GM18502 (cell line): ENCODE measurements around the gene LYPLA2.

ENCODE experiments used
- ATAC-seq: cut with Tn5 transposase; IDR thresholded peaks from one replicate; pipeline ENCODE4 v1.9.1; 2021; ENCODE audit warnings: mild to moderate bottlenecking; ENCODE audit not compliant: unreplicated experiment, poor library complexity

LYPLA2 gene

DNA sequence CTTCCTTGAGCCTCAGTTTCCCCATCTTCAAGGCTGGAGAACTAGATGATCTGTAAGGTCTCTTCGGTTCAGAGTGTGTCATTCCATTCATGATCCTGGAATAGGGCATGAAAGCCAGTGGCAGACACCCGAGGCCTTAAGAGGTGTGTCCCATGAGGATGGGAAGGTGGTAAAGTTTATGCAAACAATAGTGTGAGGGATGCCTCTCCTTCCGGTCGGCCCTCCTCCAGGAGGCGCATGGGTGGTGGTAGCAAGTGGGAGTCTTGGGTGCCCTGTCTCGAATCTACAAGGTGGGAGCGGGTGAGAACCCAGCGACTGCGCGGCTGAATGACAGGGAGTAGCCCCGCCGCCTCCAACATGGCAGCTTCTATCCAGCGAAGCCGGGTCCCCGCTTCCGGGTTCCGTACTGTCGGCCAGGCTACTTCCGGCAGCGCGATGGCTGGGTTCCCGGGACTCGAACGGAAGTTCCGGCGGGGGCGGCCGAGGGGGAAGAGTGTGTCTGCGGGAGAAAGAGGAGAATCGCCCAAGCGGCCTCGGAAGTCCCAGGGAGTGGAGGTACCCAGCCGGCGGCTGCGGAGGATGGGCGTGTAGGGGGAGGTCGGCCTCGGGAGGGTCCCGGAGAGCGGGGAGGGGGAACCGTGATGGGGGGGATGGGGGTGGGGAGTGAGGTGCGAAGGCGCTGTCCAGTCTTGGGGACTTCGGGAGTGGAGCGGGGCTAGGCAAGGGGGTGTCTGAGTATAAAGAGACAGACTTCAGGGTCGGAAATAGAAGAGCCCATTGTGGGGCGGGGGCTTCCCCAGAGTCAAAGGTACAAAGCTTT is at the start of gene LYPLA2:
LYPLA2 (plus strand) TSS at position 450 of the 820 bp plus-strand sequence. CDS start 1,538 bp downstream, outside the sequence.
- peak; percentile 79 for ATAC-seq

DNA sequence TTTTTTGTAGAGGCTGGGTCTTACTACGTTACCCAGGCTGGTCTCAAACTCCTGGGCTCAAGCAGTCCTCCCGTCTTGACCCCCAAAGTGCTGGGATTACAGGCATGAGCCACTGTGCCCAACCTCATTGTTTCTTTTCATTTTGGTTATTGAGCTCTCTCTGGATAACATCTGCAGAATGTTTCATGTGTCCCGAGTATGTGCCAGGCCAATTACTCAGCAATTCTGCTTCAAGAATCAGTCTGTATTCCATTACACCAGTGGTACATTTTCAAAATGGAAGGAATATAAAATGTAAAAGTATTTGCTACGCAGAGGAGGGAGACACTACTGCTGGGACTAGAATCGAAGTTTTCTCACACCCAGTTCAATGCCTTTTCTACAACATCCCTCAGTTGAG is 49.3 kb upstream of the LYPLA2 start:
- no peak for ATAC-seq

DNA sequence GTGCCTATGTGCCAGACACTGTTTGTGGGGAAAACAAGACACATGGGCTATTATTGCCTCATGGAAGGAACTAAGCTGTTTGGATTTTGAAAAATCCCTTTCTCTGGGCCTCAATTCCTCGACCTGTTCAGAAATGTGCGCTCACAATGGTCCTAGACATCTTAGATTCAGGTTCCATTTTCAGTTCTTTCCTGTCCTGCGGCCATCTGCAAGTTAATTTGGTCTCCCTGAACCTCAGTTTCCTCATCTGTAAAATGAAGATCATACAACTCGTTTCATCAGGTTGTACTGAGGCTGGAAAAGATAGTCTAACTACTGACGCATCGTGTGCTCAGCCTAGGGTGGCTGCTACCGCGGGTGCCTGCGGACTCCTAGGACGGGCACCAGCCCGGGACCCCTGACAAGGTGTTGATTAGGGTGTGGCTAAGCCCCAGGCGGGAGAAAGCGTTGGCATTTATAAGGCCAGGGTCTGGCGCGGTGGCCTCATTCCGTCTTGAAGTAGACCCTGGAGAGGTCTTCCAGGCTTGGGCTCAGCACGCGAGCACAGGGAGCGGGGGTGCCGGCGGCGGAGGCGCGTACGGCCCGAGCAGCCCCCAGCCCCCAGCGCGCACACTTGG is 48.2 kb upstream of the LYPLA2 start:
- ATAC-seq: peak; percentile 14

DNA sequence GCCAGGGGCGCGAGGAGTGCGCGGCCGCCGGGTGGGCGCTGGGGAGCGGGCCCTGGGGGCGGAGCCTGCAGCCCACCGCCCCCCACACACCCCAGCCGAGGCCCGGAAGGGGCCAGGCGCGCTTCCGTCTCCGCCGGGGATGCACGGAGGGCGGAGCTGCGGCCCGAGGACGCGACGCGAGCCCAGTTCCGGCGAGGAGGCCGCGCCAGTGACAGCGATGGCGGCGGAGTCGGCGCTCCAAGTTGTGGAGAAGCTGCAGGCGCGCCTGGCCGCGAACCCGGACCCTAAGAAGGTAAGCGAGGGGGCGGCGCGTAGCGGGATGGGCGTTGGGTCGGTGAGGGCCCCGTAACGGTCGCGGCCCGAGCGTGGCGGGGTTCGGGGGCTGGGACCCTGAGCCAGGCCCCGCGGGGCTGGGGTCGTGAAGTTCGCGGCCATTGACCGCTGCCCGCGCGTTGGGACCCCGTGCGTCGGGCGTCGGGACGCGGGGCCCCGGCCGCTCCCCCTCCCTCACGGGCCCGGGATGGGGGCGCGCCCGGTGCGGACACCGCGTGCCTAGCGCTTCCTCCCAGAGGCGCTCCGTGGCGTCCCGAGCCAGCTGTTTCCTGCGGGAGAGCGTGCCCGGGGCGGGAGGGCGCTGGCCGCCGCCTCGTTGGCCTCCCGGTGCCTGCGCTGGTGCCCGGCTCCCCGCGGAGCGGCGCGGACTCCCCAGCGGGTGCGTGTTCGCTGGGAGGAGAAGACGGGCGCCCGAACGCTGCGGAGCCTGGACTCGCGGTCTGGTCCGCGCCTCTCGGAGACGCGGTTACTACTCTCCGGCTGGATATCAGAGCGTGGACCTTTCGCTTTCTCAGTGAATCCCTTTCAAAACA is 47.4 kb upstream of the LYPLA2 start, which contains the start of gene ELOA:
ELOA (plus strand) TSS at position 185 of the 866 bp plus-strand sequence; CDS start at position 218, 33 bp downstream.
- ATAC-seq: peak; percentile 72

DNA sequence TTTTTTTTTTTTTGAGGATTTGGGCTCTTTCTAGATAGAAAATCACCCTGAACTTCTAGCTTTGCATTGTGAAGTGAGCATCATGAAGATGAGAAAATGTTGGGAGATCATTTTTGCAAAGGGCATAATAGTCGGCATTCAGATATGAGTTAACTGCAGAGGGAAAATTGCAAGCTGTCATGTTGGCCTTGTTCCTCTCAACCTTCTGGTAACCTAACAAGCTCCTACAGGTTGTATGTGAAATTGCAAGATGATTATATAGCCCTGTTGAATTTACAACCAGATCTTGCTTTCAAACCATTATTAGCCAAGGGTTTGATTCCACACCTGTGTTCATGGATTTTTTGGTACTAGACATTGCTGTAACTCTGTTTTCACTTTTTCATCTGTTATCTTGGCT is 45.4 kb upstream of the LYPLA2 start:
- no peak for ATAC-seq

DNA sequence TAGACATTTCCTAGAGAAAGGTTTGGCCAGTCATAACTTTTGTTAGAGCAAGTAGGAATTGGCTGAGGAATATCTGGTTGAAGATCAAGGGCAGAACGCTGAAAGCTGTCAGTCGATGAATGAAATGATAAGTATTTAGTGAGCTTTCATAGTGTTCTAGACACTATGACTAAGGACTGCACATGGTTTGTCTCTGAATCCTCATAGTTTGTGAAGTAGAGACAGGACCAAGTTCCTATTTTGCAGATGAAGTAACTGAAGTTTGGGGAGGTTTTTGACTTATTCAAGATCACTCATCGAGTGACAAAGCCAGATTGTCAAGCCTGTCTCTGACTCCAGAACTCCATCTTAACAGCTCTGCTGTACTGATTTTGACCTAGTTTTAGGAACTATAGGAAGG is 42.9 kb upstream of the LYPLA2 start:
- no peak for ATAC-seq

DNA sequence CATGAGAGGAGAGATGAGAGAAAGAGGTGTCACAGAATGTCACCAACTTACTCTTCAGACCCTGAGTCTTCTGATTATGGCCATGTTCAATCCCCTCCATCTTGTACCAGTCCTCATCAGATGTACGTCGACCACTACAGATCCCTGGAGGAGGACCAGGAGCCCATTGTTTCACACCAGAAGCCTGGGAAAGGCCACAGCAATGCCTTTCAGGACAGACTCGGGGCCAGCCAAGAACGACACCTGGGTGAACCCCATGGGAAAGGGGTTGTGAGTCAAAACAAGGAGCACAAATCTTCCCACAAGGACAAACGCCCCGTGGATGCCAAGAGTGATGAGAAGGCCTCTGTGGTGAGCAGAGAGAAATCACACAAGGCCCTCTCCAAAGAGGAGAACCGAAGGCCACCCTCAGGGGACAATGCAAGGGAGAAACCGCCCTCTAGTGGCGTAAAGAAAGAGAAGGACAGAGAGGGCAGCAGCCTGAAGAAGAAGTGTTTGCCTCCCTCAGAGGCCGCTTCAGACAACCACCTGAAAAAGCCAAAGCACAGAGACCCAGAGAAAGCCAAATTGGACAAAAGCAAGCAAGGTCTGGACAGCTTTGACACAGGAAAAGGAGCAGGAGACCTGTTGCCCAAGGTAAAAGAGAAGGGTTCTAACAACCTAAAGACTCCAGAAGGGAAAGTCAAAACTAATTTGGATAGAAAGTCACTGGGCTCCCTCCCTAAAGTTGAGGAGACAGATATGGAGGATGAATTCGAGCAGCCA is 39.7 kb upstream of the LYPLA2 start:
- no peak for ATAC-seq

DNA sequence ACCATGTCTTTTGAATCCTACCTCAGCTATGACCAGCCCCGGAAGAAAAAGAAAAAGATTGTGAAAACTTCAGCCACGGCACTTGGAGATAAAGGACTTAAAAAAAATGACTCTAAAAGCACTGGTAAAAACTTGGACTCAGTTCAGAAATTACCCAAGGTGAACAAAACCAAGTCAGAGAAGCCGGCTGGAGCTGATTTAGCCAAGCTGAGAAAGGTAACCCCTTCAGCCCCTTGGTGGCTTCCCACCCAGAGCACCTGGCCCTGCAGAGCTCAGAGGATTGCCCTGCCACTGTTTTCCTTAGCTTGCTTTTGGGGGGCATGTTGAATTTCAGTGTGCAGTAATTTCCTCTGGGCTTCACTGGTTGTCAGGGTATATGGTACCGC is 39.1 kb upstream of the LYPLA2 start:
- no peak for ATAC-seq

DNA sequence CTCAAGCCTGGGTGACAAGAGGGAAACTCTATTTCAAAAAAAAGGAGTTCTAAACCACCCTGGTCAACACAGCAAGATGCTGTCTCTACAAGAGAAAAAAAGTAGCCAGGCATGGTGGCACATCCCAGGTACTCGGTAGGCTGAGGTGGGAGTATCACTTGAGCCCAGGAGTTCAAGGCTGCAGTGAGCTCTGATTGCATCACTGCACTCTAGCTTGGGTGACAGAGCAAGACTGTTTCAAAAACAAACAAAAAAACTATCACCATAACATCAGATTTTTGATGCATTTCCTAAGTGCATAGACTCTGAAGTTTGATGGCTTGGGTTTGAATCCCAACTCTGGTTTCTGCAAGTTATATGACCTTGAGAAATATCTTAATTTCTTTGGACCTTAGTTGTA is 38.0 kb upstream of the LYPLA2 start:
- no peak for ATAC-seq

DNA sequence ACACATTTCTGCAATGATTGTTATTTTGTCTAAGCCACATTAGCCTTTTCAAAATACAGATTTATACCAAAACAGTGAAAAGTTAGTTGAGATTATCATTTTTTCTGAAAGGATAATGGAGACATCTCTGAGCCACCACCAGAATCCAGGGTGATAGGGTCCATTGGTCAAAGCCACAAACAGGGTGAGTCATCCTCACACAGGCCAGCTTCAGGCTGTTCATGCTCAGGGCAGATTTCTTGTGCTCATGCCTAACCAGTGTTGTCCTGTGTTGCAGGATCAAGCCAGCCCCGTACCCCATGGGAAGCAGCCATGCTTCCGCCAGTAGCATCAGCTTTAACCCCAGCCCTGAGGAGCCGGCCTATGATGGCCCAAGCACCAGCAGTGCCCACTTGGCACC is 34.3 kb upstream of the LYPLA2 start:
- ATAC-seq: no peak

DNA sequence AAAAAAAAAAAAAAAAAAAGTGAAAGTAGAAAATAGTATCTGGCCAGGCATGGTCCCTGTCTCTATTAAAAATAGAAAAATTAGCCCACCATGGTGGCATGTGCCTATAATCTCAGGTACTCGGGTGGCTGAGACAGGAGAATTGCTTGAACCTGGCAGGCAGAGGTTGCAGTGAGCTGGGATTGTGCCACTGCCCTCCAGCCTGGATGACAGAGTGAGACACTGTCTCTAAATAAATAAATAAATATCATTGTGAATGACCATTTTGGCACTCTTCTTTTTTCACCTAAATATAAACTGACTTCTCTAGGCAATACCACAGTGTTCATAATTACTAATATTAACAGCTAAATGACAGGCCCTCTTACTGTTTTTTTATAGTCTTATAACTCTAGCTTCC is 33.1 kb upstream of the LYPLA2 start:
- no peak for ATAC-seq

DNA sequence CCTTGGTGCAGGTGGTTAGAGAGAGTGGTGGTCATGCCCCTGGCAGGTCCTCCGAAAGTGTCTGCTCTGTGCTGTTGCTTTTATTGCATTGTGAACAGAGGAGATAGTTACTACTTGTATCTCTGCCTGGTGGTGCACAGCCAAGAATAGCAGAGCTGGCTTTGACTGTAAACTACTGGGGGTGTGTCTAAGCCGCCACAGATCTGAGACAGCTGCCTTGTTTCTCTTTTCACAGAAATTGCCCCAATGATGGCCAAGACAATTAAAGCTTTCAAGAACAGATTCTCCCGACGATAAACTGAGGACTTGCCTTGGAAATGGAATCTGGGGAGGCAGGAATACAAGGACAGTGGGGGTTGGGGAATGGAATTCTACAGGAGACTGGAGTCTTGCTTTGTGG is 31.7 kb upstream of the LYPLA2 start:
- no peak for ATAC-seq

DNA sequence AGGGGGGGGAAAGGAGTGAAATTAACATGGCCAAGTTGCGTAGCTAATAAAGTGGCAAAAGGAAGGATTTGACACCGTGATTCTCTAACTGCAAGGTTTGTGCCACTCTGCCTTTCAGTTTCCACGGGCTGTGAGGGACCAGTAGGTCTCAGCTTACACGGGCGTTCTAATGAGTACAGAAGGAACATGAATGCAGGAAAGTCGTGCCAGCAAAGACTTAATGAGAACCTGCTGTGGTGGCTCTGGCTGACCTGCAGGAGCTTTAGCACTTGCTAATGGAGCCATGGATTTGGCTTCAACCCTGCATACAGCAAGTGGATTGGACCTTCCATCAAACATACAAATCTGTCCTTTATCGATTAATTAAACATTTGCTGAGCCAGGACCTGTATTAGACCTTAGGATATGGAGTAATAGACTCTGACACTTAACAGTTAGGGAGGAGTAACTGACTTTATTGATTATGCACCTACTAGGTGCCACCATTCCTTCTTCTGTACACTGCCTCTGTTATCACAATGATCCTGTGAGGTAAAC is 27.8 kb upstream of the LYPLA2 start:
- no peak for ATAC-seq

DNA sequence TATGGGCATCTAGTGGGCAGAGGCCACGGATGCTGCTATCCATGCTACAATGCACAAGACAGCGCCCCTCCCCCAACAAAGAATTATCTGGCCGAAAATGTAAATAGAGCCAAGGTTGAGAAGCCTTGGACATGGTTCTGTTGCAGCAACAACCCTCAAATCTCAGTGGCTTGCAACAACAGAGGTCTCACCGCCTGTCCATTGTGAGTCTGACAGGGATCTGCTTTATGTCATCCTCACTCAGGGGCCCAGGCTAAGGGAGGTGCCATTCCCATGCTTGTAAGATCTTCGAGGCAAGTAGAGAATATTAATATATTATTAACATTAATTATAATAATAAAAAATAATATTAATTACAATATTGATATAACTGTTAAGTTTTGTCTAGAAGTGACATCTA is 22.2 kb upstream of the LYPLA2 start:
- no peak for ATAC-seq

DNA sequence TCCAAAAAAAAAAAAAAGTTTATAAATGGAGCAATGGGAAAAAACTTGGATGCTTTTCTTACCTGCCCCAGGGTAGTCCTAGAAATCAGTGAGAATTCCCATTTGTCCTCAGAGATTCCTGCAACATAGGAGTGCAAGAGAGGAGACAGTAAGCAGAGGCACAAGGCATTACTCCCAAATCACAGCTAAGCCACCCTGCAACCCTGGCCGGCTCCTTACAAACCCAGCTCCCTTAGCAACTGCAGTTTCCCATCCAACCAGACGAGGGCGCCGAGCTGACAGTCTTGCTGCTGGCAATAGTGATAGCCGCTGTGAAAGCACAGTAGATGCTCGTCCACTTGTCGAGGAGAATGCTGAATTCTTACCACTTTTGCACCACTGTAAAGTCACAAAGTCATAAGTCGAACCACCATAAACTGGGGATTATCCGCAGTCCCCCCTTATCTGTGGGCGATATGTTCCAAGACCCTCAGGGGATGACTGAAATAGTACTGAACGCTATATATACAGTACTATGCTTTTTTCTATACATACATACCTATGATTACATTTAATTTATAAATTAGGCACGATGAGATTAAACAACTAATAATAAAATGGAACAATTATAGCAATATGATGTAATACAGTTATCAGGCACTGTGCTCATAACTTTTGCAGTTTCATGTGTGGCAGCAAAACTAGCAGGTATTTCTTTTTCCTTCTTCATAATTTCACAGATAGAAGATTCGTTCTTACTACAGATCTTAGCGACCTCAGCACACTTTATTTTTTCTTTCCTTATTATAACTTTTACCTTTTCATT is 18.7 kb upstream of the LYPLA2 start:
- ATAC-seq: no peak

DNA sequence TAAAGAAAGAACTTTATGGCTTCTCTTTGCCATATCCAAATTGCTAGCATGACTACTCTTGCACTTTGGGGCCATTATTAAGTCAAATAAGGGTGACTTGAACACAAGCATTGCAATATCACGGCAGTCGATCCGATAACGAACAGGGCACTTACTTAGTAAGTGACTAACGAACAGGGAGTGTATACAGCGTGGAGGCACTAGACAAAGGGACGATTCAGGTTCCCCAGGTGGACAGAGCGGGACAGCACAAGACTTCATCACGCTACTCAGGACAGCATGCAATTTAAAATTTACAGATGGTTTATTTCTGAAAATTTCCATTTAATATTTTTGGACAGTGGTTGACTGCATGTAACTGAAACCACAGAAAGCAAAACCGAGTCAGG is 18.1 kb upstream of the LYPLA2 start:
- no peak for ATAC-seq

DNA sequence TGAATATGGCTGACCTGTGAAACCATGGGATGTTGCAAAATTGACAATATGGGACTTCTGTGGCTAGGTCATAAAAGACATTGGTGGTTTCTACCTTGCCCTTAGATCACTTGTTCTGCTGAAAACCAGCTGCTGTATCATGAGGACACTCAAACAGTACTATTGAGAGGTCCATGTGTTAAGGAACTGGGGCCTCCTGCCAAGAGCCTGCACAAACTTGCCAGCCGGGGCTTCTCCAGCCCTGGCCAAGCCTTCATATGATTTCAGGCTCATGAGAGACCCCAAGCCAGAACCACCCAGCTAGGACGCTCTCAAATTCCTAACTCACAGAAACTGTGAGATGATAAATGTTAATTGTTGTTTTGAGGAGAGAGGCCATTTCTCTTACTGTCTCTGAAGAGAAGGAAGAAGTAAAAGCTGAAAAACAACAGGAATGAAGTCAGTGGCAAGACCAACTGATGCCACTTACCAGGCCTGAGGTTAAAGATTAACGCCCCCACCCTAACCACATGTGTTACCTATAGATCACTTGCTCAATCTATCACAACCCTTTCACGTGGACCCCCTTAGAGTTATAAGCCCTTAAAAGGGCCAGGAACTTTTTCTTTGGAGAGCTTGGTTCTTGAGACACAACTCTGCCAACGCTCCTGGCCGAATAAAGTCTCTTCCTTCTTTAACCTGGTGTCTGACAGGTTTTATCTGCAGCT is 16.6 kb upstream of the LYPLA2 start:
- ATAC-seq: no peak

DNA sequence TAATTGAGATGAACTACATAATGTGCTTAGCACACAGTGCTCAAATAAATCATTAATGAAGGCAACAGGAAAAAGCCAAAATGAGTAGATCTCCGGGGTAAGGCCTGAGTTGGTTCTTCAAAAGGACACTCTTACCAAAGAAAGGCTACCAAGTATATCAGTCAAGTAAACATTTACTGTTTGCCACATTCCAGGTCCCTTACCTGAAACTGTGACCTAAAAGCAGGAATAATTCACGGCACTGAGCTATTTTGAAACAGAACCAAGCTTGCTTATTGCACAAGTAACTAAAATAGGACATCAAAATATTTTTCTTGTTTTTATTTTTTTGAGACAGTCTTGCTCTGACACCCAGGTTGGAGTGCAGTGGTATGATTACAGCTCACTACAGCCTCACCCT is 14.7 kb upstream of the LYPLA2 start:
- no peak for ATAC-seq
